Choroid plexus epithelial cell (primary cell): ENCODE data around the gene SGTB.
A peak's percentile ranks its signal among the peaks of the same experiment; 100 is the strongest.

Experiments used
- DNase-seq: peaks from one replicate; pipeline ENCODE4 v3.0.0-alpha.2; 2010; ENCODE audit warnings: low read depth
- H3K4me3 ChIP-seq: 2 replicates; pipeline ENCODE4 v1.5.1; 2011; ENCODE audit warnings: low read depth, mild to moderate bottlenecking, control low read depth, low read length, moderate library complexity
- TF ChIP-seq, protein P1 (sequence below): conservative IDR thresholded peaks from 2 replicates; pipeline ENCODE4 v1.5.1; 2011; ENCODE audit warnings: low read depth, mild to moderate bottlenecking, control low read depth, inconsistent platforms, low read length, moderate library complexity

SGTB gene

GRCh38 chr5:65765582-65765981 lies 43.7 kb upstream of the SGTB start:
- TF ChIP-seq, protein P1, sequence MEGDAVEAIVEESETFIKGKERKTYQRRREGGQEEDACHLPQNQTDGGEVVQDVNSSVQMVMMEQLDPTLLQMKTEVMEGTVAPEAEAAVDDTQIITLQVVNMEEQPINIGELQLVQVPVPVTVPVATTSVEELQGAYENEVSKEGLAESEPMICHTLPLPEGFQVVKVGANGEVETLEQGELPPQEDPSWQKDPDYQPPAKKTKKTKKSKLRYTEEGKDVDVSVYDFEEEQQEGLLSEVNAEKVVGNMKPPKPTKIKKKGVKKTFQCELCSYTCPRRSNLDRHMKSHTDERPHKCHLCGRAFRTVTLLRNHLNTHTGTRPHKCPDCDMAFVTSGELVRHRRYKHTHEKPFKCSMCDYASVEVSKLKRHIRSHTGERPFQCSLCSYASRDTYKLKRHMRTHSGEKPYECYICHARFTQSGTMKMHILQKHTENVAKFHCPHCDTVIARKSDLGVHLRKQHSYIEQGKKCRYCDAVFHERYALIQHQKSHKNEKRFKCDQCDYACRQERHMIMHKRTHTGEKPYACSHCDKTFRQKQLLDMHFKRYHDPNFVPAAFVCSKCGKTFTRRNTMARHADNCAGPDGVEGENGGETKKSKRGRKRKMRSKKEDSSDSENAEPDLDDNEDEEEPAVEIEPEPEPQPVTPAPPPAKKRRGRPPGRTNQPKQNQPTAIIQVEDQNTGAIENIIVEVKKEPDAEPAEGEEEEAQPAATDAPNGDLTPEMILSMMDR: no peak
- DNase-seq: no peak
- H3K4me3 ChIP-seq: no peak overlapping the region

DNA sequence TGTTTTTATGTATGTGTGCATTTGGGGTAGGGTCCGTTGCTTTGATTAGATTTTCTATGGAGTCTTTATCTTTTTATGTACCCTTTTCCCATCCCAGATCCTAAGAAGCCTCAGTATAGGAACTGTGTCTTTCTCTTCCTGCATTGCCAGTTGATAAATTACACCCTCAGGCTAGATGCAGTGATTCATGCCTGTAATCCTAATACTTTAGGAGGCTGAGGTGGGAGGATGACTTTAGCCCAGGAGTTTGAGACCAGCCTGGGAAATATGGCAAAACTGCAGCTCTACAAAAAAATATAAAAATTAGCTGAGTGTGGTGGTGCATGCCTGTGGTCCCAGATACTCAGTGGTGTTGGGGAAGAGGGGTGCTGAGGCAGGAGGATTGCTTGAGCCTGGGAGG lies 40.3 kb upstream of the SGTB start:
- TF ChIP-seq, protein P1: no peak
- H3K4me3 ChIP-seq: no peak overlapping the region
- DNase-seq: no peak

GRCh38 chr5:65760504-65761275 lies 38.8 kb upstream of the SGTB start:
- H3K4me3 ChIP-seq: no peak overlapping the region
- DNase-seq: peak; percentile 88
- TF ChIP-seq, protein P1: peak; percentile 62

- TF ChIP-seq, protein P1: no peak
- DNase-seq: no peak
- no peak overlapping the region for H3K4me3 ChIP-seq
Observed at GRCh38 chr5:65758546-65759144, 36.7 kb upstream of the SGTB start.

- no peak overlapping the region for H3K4me3 ChIP-seq
- DNase-seq: no peak
- TF ChIP-seq, protein P1: no peak
Observed at GRCh38 chr5:65753189-65753588, 31.3 kb upstream of the SGTB start.

DNA sequence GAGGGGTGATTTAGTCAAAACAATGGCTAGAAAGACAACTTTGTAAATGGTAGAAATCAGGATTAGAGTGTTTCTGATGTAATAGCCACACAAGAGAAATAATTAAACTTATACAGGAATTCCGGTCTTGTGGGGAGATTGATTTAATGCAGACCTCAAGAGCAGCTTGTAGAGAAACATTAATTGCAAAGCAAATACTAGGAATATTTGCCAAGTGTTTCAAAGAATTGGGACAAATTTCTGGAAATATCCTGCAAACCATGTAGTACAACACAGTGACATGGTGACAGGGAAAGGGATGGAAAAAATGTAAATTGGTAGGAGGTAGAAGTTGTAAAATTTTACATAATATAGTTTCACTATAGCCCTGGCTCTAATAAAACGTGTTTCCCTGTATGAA lies 29.0 kb upstream of the SGTB start:
- H3K4me3 ChIP-seq: no peak overlapping the region
- TF ChIP-seq, protein P1: no peak
- DNase-seq: no peak

- DNase-seq: peak; percentile 13
- H3K4me3 ChIP-seq: no peak overlapping the region
- TF ChIP-seq, protein P1: no peak
Observed at GRCh38 chr5:65749956-65750355, 28.0 kb upstream of the SGTB start.
